ENCODE results near the gene ACCS. TPM values are rescaled to one million over a fixed set of nuclear protein-coding genes. Genes with fewer than 3 reads are reported as not detected.
A peak's percentile ranks its signal among the peaks of the same experiment; 100 is the strongest.

Gene ACCS
- 12.0 and 16.7 TPM in 2 replicates for total RNA-seq

- peak; percentile 81 for DNase-seq (ENCODE audit: low read depth)
Observed at GRCh38 chr11:44065841-44066731, at the start of gene ACCS. Gene ACCS (plus strand): TSS chr11:44066270. CDS start chr11:44067628, 1,358 bp downstream.

- DNase-seq (ENCODE audit: low read depth) = no peak
Observed at GRCh38 chr11:44016546-44017442, 49.3 kb upstream of the ACCS start.

- DNase-seq (ENCODE audit: low read depth) = no peak
Observed at GRCh38 chr11:44017443-44018126, 48.5 kb upstream of the ACCS start.

- no peak for DNase-seq (ENCODE audit: low read depth)
Observed at GRCh38 chr11:44018127-44018521, 47.9 kb upstream of the ACCS start.

- no peak for DNase-seq (ENCODE audit: low read depth)
Observed at GRCh38 chr11:44018829-44019228, 47.2 kb upstream of the ACCS start.

GRCh38 chr11:44024977-44025376 lies 41.1 kb upstream of the ACCS start:
- DNase-seq (ENCODE audit: low read depth) = no peak

- no peak for DNase-seq (ENCODE audit: low read depth)
Observed at GRCh38 chr11:44025727-44026126, 40.3 kb upstream of the ACCS start.

- DNase-seq (ENCODE audit: low read depth) = no peak
Observed at GRCh38 chr11:44028401-44028800, 37.7 kb upstream of the ACCS start.

- DNase-seq (ENCODE audit: low read depth) = no peak
Observed at GRCh38 chr11:44028816-44029506, 37.1 kb upstream of the ACCS start.

GRCh38 chr11:44029507-44029845 lies 36.6 kb upstream of the ACCS start:
- DNase-seq (ENCODE audit: low read depth) = no peak

- peak; percentile 27 for DNase-seq (ENCODE audit: low read depth)
Observed at GRCh38 chr11:44029977-44030911, 35.8 kb upstream of the ACCS start.

GRCh38 chr11:44030996-44031395 lies 35.1 kb upstream of the ACCS start:
- no peak for DNase-seq (ENCODE audit: low read depth)

GRCh38 chr11:44031549-44031948 lies 34.5 kb upstream of the ACCS start:
- no peak for DNase-seq (ENCODE audit: low read depth)

- peak; percentile 39 for DNase-seq (ENCODE audit: low read depth)
Observed at GRCh38 chr11:44032299-44033085, 33.6 kb upstream of the ACCS start.

GRCh38 chr11:44033411-44033850 lies 32.6 kb upstream of the ACCS start:
- no peak for DNase-seq (ENCODE audit: low read depth)

GRCh38 chr11:44033856-44034255 lies 32.2 kb upstream of the ACCS start:
- DNase-seq (ENCODE audit: low read depth) = no peak

GRCh38 chr11:44034639-44035038 lies 31.4 kb upstream of the ACCS start:
- DNase-seq (ENCODE audit: low read depth) = no peak

- peak; percentile 67 for DNase-seq (ENCODE audit: low read depth)
Observed at GRCh38 chr11:44036811-44037657, 29.0 kb upstream of the ACCS start.

GRCh38 chr11:44037658-44037998 lies 28.4 kb upstream of the ACCS start:
- no peak for DNase-seq (ENCODE audit: low read depth)

Measured in renal cortical epithelial cell (primary cell).